HG02885 (cell line): ENCODE data around the gene ERVW-1.
"Not testable (repeated sequence)": the region's sequence is repeated elsewhere in the genome, so short reads cannot be mapped to it uniquely, and the experiment has no call there.

Experiments used
- ATAC-seq: cut with Tn5 transposase; IDR thresholded peaks from one replicate; pipeline ENCODE4 v1.9.1; 2021; ENCODE audit warnings: mild to moderate bottlenecking; ENCODE audit not compliant: unreplicated experiment, poor library complexity

ERVW-1 gene

GRCh38 chr7:92475851-92476590 is 1.7 kb downstream of the ERVW-1 start:
- not testable (repeated sequence) for ATAC-seq

- not testable (repeated sequence) for ATAC-seq
Observed at GRCh38 chr7:92475261-92475770, 2.4 kb downstream of the ERVW-1 start.

- not testable (repeated sequence) for ATAC-seq
Observed at GRCh38 chr7:92473989-92474388, 3.8 kb downstream of the ERVW-1 start.

GRCh38 chr7:92468589-92468988 is 9.2 kb downstream of the ERVW-1 start:
- not testable (repeated sequence) for ATAC-seq

GRCh38 chr7:92466682-92467081 is 11.1 kb downstream of the ERVW-1 start:
- ATAC-seq: no peak

- no peak for ATAC-seq
Observed at GRCh38 chr7:92464515-92464914, 13.2 kb downstream of the ERVW-1 start.

GRCh38 chr7:92462560-92462959 is 15.2 kb downstream of the ERVW-1 start:
- no peak for ATAC-seq

GRCh38 chr7:92461027-92462003 is 16.4 kb downstream of the ERVW-1 start:
- ATAC-seq: peak; percentile 84

- no peak for ATAC-seq
Observed at GRCh38 chr7:92460510-92460909, 17.2 kb downstream of the ERVW-1 start.

- ATAC-seq: no peak
Observed at GRCh38 chr7:92460109-92460508, 17.6 kb downstream of the ERVW-1 start.

GRCh38 chr7:92456236-92456635 is 21.5 kb downstream of the ERVW-1 start:
- no peak for ATAC-seq

GRCh38 chr7:92451645-92452044 is 26.1 kb downstream of the ERVW-1 start:
- ATAC-seq: no peak

- ATAC-seq: peak; percentile 37
Observed at GRCh38 chr7:92448205-92448747, 29.5 kb downstream of the ERVW-1 start.

GRCh38 chr7:92447345-92448204 is 30.2 kb downstream of the ERVW-1 start, which contains the start of gene GATAD1:
Gene GATAD1 (plus strand): TSS chr7:92447482. CDS start chr7:92447730, 248 bp downstream.
- peak; percentile 90 for ATAC-seq

GRCh38 chr7:92446869-92447344 is 30.8 kb downstream of the ERVW-1 start:
- ATAC-seq: no peak

- not testable (repeated sequence) for ATAC-seq
Observed at GRCh38 chr7:92442720-92443119, 35.0 kb downstream of the ERVW-1 start.

GRCh38 chr7:92437956-92438491 is 39.7 kb downstream of the ERVW-1 start:
- no peak for ATAC-seq

- ATAC-seq: no peak
Observed at GRCh38 chr7:92436612-92437445, 40.9 kb downstream of the ERVW-1 start.
